H1 (cell line): Measurements from ENCODE around the gene AQP2. TPM values are rescaled to one million over a fixed set of nuclear protein-coding genes. Genes with fewer than 3 reads are reported as not detected.

Source experiments
- CHD7 ChIP-seq: fragments of 300-600 bp; sonication (generic); IDR thresholded peaks from 2 replicates; pipeline ENCODE4 v1.7.1; 2012; ENCODE audit warnings: low read length, moderate library complexity, mild to moderate bottlenecking, inconsistent platforms; ENCODE audit not compliant: insufficient replicate concordance
- KDM1A ChIP-seq: fragments of 200-600, 300-600 bp; sonication (generic); IDR thresholded peaks from 2 replicates; pipeline ENCODE4 v1.7.1; 2016; ENCODE audit warnings: mild to moderate bottlenecking, low read length, borderline replicate concordance
- RAD21 ChIP-seq, 2 experiments: IDR thresholded peaks in 1 of 2; conservative IDR thresholded peaks in 1 of 2; 2 replicates each; pipeline ENCODE4 v1.6.1; 2011; ENCODE audit warnings: low read depth in 2 of 2, low read length in 2 of 2, improper control_type of control experiment in 1 of 2, inconsistent platforms in 1 of 2, mild to moderate bottlenecking in 1 of 2, moderate library complexity in 1 of 2
- TAF1 ChIP-seq: IDR thresholded peaks from 2 replicates; pipeline ENCODE4 v1.6.1; 2011; ENCODE audit warnings: mild to moderate bottlenecking, low read depth, low read length
- YY1 ChIP-seq: IDR thresholded peaks from 2 replicates; pipeline ENCODE4 v1.6.1; 2011; ENCODE audit warnings: low read depth, mild to moderate bottlenecking, low read length
- polyA plus RNA-seq, 7 experiments: library from polyadenylated mRNA; depleted of rRNA in 3 of 7; stranded (reverse) in 5 of 7; unstranded in 2 of 7; fragments of >200 nt in 5 of 7; fragments of 200-250 nt in 2 of 7; gene quantifications; 1 replicate in 5 of 7; 2 replicates in 1 of 7; 4 replicates in 1 of 7; pipeline versions ENCODE4 v1.2.1 to v1.2.3, GENCODE V29; 2011 to 2013; ENCODE audit warnings: missing spikeins in 2 of 7, mixed read lengths in 2 of 7
- total RNA-seq: library from RNA; stranded (reverse); fragmentation: NEBNext Ultra II Directional; extraction: Animal tissue kit (Norgen Biotek cat#: 25700); gene quantifications from 2 replicates; pipeline ENCODE4 v1.2.1, GENCODE V29; 2021

Gene AQP2
- total and polyA plus RNA-seq, 2 of the 8 experiments (the other 6 are each of a cell fraction or from before 2014, with no cell fraction given): not detected

- no peak for TF ChIP-seq CHD7
- no peak for TF ChIP-seq KDM1A
- TF ChIP-seq YY1: no peak
- TF ChIP-seq RAD21 (IDR thresholded peaks at IDR 0.05 in 1 of 2, conservative IDR thresholded peaks at IDR 0.05 in 1 of 2; ENCODE audit: low read depth in 2 of 2, low read length in 2 of 2): no peak
- no peak for TF ChIP-seq TAF1
Observed at GRCh38 chr12:49965836-49966235, 15.3 kb downstream of the AQP2 start (continued).
